Activated T-helper 1 cell treated with anti-CD3 and anti-CD28 coated beads, Interleukin-12 subunit alpha, Interleukin-12 subunit beta, Interleukin-2, Interleukin-4 antibody, amounts not matched to agents 30 ng/mL and 10 ng/mL and 1 ng/mL, durations not matched to agents 14 hours and 24 hours and 36 hours (primary cell): ENCODE data around the gene ERICH3. TPM values are rescaled to one million over a fixed set of nuclear protein-coding genes. Genes with fewer than 3 reads are reported as not detected.

Experiments
- total RNA-seq: library from RNA; stranded (reverse); gene quantifications from 2 replicates; pipeline ENCODE4 v1.2.3, GENCODE V29; 2022

The ERICH3 gene
- total RNA-seq, 1 donor from 2014 or later: not detected

Other genes with a start within 250 kb of the ERICH3 start
- gene LRRC53, start 161.2 kb downstream of the ERICH3 start, total RNA-seq: not detected in 2 replicates
- 13.7 and 16.8 TPM in 2 replicates for gene CRYZ, start 59.3 kb upstream of the ERICH3 start, total RNA-seq
- gene TYW3, start 59.4 kb upstream of the ERICH3 start, total RNA-seq: 33.7 and 39.7 TPM in 2 replicates